MM.1S (cell line): ENCODE data around the gene PFKFB4.

Experiments
- DNase-seq: peaks from one replicate; pipeline ENCODE4 v3.0.0-alpha.2; 2015
- H2AFZ ChIP-seq: fragments of 300-600 bp; sonication (generic); 2 replicates; pipeline ENCODE4 v1.6.0; 2016; ENCODE audit warnings: antibody characterized with exemption, low read length
- H3F3A ChIP-seq: fragments of 300-600 bp; sonication (generic); 2 replicates; pipeline ENCODE4 v1.6.1; 2016; ENCODE audit warnings: mild to moderate bottlenecking, antibody characterized with exemption, low read length, moderate library complexity, mixed read lengths; ENCODE audit not compliant: insufficient read depth
- H3K27ac ChIP-seq: fragments of 300-600 bp; sonication (generic); 2 replicates; pipeline ENCODE4 v1.5.1; 2016; ENCODE audit warnings: mild to moderate bottlenecking, low read length
- H3K27me3 ChIP-seq: fragments of 300-600 bp; sonication (generic); replicated peaks from 2 replicates; pipeline ENCODE4 v1.6.0; 2016; ENCODE audit warnings: low read length; ENCODE audit not compliant: insufficient read depth
- H3K36me3 ChIP-seq: fragments of 300-600 bp; sonication (generic); replicated peaks from 2 replicates; pipeline ENCODE4 v1.6.1; 2016; ENCODE audit warnings: mild to moderate bottlenecking, low read length, mixed read lengths; ENCODE audit not compliant: insufficient read depth
- H3K4me1 ChIP-seq: fragments of 300-600 bp; sonication (generic); 2 replicates; pipeline ENCODE4 v1.6.1; 2016; ENCODE audit warnings: low read length, mixed read lengths
- H3K4me2 ChIP-seq: fragments of 300-600 bp; sonication (generic); 2 replicates; pipeline ENCODE4 v1.6.0; 2016; ENCODE audit warnings: low read depth, low read length
- H3K4me3 ChIP-seq: fragments of 300-600 bp; sonication (generic); 2 replicates; pipeline ENCODE4 v1.5.1; 2016; ENCODE audit warnings: low read length, mixed read lengths
- H3K79me2 ChIP-seq: fragments of 300-600 bp; sonication (generic); 2 replicates; pipeline ENCODE4 v1.6.1; 2016; ENCODE audit warnings: mixed run types, low read length, mixed read lengths
- H3K9ac ChIP-seq: fragments of 300-600 bp; sonication (generic); 2 replicates; pipeline ENCODE4 v1.6.1; 2016; ENCODE audit warnings: low read length, mixed read lengths
- H3K9me2 ChIP-seq: fragments of 300-600 bp; sonication (generic); replicated peaks from 2 replicates; pipeline ENCODE4 v1.6.1; 2016; ENCODE audit warnings: mild to moderate bottlenecking, low read length, mixed read lengths; ENCODE audit not compliant: insufficient read depth
- H3K9me3 ChIP-seq: fragments of 300-600 bp; sonication (generic); replicated peaks from 2 replicates; pipeline ENCODE4 v1.6.1; 2016; ENCODE audit warnings: mild to moderate bottlenecking, low read length, mixed read lengths; ENCODE audit not compliant: insufficient read depth
- H4K20me1 ChIP-seq: fragments of 300-600 bp; sonication (generic); 2 replicates; pipeline ENCODE4 v1.6.1; 2016; ENCODE audit warnings: mild to moderate bottlenecking, low read length, moderate library complexity, mixed read lengths; ENCODE audit not compliant: insufficient read depth
- EZH2 ChIP-seq: fragments of 300-600 bp; sonication (generic); optimal IDR thresholded peaks from 2 replicates; pipeline ENCODE3; 2017; ENCODE audit warnings: low read depth, mild to moderate bottlenecking, antibody characterized with exemption, low read length, mixed read lengths
- EZH2phosphoT487 ChIP-seq: fragments of 300-600 bp; sonication (generic); IDR thresholded peaks from 2 replicates; pipeline ENCODE4 v1.6.1; 2018; ENCODE audit warnings: antibody characterized with exemption, low read length
- TF ChIP-seq, protein P1 (sequence below): fragments of 300-600 bp; sonication (generic); IDR thresholded peaks from 2 replicates; pipeline ENCODE4 v1.5.1; 2016; ENCODE audit warnings: antibody characterized with exemption, low read length, mixed read lengths

PFKFB4 gene

DNA sequence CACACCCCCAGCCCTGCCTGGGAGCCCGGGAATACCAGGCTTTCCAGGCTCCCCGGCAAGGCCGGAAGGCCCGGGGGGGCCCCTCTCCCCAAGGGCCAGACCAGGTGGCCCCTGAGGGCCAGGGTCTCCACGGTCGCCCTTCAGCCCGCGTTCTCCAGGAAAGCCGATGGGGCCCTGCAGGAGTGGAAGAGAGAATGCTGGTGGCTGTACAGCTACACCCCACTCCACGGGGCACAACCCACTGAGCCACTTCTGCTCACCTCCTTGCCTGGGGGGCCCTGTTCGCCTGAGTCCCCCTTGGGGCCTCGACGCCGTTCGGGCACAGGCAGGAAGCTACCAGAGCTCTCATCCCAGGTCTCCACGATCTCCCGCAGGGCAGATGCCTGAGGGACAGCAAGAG is 18.8 kb upstream of the PFKFB4 start:
- no peaks in the 10 kb centered on the region for H3F3A ChIP-seq
- no peaks in the 10 kb centered on the region for H3K9me2 ChIP-seq
- no peaks in the 10 kb centered on the region for H3K4me1 ChIP-seq
- H3K36me3 ChIP-seq = no peaks in the 10 kb centered on the region
- no peak overlapping the region for H3K9ac ChIP-seq
- no peak overlapping the region for H3K4me2 ChIP-seq
- H2AFZ ChIP-seq = no peak overlapping the region
- no peaks in the 10 kb centered on the region for H3K79me2 ChIP-seq
- H3K4me3 ChIP-seq = no peak overlapping the region
- peaks cover 29% of the 10 kb centered on the region for H3K27me3 ChIP-seq
- no peak for DNase-seq
- no peak for TF ChIP-seq EZH2phosphoT487
- TF ChIP-seq, protein P1, sequence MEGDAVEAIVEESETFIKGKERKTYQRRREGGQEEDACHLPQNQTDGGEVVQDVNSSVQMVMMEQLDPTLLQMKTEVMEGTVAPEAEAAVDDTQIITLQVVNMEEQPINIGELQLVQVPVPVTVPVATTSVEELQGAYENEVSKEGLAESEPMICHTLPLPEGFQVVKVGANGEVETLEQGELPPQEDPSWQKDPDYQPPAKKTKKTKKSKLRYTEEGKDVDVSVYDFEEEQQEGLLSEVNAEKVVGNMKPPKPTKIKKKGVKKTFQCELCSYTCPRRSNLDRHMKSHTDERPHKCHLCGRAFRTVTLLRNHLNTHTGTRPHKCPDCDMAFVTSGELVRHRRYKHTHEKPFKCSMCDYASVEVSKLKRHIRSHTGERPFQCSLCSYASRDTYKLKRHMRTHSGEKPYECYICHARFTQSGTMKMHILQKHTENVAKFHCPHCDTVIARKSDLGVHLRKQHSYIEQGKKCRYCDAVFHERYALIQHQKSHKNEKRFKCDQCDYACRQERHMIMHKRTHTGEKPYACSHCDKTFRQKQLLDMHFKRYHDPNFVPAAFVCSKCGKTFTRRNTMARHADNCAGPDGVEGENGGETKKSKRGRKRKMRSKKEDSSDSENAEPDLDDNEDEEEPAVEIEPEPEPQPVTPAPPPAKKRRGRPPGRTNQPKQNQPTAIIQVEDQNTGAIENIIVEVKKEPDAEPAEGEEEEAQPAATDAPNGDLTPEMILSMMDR = no peak
- no peak overlapping the region for H3K27ac ChIP-seq
- H3K9me3 ChIP-seq = no peaks in the 10 kb centered on the region
- no peaks in the 10 kb centered on the region for H4K20me1 ChIP-seq

DNA sequence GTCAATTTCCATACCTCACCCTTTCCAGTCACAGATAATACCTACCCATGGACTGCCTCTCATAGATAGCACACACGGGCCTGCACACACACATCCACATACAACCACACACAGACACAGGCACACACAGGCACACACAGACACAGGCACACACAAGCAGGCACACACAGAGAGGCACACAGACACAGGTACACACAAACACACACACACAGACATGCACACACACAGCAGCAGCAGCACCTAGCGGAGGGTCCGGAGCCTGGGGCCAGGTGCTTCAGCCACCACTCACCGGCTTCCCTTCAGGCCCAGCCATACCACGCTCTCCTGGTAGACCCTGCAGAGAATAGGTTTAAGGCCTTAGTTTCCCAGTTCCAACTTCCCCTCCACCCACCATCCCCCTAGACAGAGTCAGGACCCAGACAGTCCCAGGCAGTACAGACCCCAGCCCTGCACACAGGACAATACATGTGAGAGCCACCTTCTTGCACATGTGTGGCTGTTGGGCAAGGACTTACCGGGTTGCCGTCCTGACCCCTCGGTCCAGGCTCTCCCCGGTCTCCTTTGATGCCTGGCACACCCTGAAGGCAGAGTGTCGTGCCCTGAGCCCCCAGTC is 17.5 kb upstream of the PFKFB4 start:
- no peak overlapping the region for H3K27ac ChIP-seq
- no peak overlapping the region for H3K9ac ChIP-seq
- no peaks in the 10 kb centered on the region for H3F3A ChIP-seq
- H3K79me2 ChIP-seq = no peaks in the 10 kb centered on the region
- no peak overlapping the region for H3K4me2 ChIP-seq
- H3K9me2 ChIP-seq = no peaks in the 10 kb centered on the region
- H3K36me3 ChIP-seq = no peaks in the 10 kb centered on the region
- peaks cover 17% of the 10 kb centered on the region for H3K27me3 ChIP-seq
- no peak overlapping the region for H2AFZ ChIP-seq
- no peaks in the 10 kb centered on the region for H3K4me1 ChIP-seq
- H3K9me3 ChIP-seq = no peaks in the 10 kb centered on the region
- H3K4me3 ChIP-seq = no peak overlapping the region
- no peak for DNase-seq
- H4K20me1 ChIP-seq = no peaks in the 10 kb centered on the region
- TF ChIP-seq EZH2 (no peak), EZH2phosphoT487 (no peak)
- TF ChIP-seq, protein P1 = no peak

DNA sequence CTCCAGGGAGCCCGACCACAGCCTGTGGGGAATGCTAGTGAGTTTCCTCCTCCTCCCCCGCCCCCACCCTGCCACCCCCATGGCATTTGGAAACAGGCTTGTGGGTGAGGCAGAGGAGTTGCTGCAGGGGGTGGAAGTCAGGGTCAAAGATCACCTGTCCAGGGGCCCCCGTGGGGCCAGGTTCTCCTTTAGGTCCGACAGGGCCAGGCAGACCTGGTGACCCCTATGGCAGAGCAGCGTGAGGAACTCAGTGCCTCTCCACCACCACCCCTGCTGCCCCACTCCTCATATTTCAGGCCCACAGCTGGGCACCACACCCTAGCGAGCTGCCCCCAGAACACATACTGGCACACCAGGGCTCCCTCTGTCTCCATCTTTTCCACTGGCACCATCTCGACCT is 15.9 kb upstream of the PFKFB4 start:
- Histone ChIP-seq H3K4me1 (no peaks in the 10 kb centered on the region), H3K4me2 (no peak overlapping the region), H3K27me3 (peaks cover 14% of the 10 kb centered on the region), H3F3A (no peaks in the 10 kb centered on the region), H2AFZ (no peak overlapping the region), H3K36me3 (no peaks in the 10 kb centered on the region), H3K79me2 (no peaks in the 10 kb centered on the region), H3K9me3 (no peaks in the 10 kb centered on the region), H3K9ac (no peak overlapping the region), H3K4me3 (no peak overlapping the region), H3K27ac (no peak overlapping the region), H3K9me2 (no peaks in the 10 kb centered on the region), H4K20me1 (no peaks in the 10 kb centered on the region)
- TF ChIP-seq EZH2 (no peak), EZH2phosphoT487 (no peak)
- TF ChIP-seq, protein P1 = no peak
- no peak for DNase-seq
